K562 (cell line): ENCODE measurements around the gene CAPN12. TPM values are rescaled to one million over a fixed set of nuclear protein-coding genes. Genes with fewer than 3 reads are reported as not detected.

Experiments used
- BCOR ChIP-seq: fragments of 450-650 bp; IDR thresholded peaks from 2 replicates; pipeline ENCODE4 v1.6.1; 2016
- CLOCK ChIP-seq: fragments of 250-450 bp; sonication (Bioruptor Pico); IDR thresholded peaks from 2 replicates; pipeline ENCODE4 v1.4.0; 2020; ENCODE audit warnings: mild to moderate bottlenecking, moderate library complexity, borderline replicate concordance
- CUX1 ChIP-seq: fragments of 200-800 bp; sonication (Bioruptor generic); IDR thresholded peaks from 2 replicates; pipeline ENCODE4 v1.6.1; 2016; ENCODE audit warnings: missing genetic modification characterization, missing compliant biosample characterization
- DEAF1 ChIP-seq: fragments of 450-650 bp; formaldehyde crosslinking; IDR thresholded peaks from 2 replicates; pipeline ENCODE4 v1.4.0; 2020; ENCODE audit warnings: mild to moderate bottlenecking, moderate library complexity
- ILK ChIP-seq: fragments of 450-650 bp; IDR thresholded peaks from 2 replicates; pipeline ENCODE4 v1.6.1; 2016; ENCODE audit warnings: missing genetic modification characterization, low read depth, mild to moderate bottlenecking, missing compliant biosample characterization, moderate library complexity, borderline replicate concordance
- MED1 ChIP-seq: sonication (generic); formaldehyde crosslinking; IDR thresholded peaks from 2 replicates; pipeline ENCODE4 v1.8.1; 2023; ENCODE audit warnings: missing genetic modification reagents, borderline replicate concordance
- OTX1 ChIP-seq: fragments of 450-650 bp; formaldehyde crosslinking; IDR thresholded peaks from 2 replicates; pipeline ENCODE4 v1.4.0; 2022; ENCODE audit warnings: mild to moderate bottlenecking
- POLR2A ChIP-seq: fragments of 450-650 bp; conservative IDR thresholded peaks from 2 replicates; pipeline ENCODE4 v1.6.1; 2016
- PRPF4 ChIP-seq: fragments of 200-400 bp; formaldehyde crosslinking; IDR thresholded peaks from one replicate; pipeline ENCODE4 v1.6.1; 2017; ENCODE audit warnings: low read length, low read depth, mild to moderate bottlenecking; ENCODE audit not compliant: insufficient read depth, poor library complexity, severe bottlenecking
- RBM39 ChIP-seq: fragments of 200-400 bp; formaldehyde crosslinking; optimal IDR thresholded peaks from 2 replicates; pipeline ENCODE3; 2018; ENCODE audit warnings: low read depth, low read length
- RHOXF2B ChIP-seq: fragments of 250-450 bp; sonication (Bioruptor Pico); conservative IDR thresholded peaks from 2 replicates; pipeline ENCODE4 v1.5.1; 2021
- SLC30A9 ChIP-seq: fragments of 250-450 bp; sonication (Bioruptor Pico); IDR thresholded peaks from 2 replicates; pipeline ENCODE4 v1.8.0; 2022; ENCODE audit warnings: mild to moderate bottlenecking, moderate library complexity
- ZNF23 ChIP-seq: fragments of 250-450 bp; sonication (Bioruptor Pico); IDR thresholded peaks from 2 replicates; pipeline ENCODE4 v1.4.0; 2020; ENCODE audit warnings: mild to moderate bottlenecking
- ZNF592 ChIP-seq: fragments of 450-650 bp; IDR thresholded peaks from 2 replicates; pipeline ENCODE4 v1.6.1; 2017; ENCODE audit warnings: antibody characterized with exemption, mild to moderate bottlenecking
- polyA plus RNA-seq, 8 experiments: library from polyadenylated mRNA; depleted of rRNA in 4 of 8; stranded (reverse) in 5 of 8; unstranded in 3 of 8; fragments of >200 nt; fragmentation: Nextera tagmentation in 2 of 8; fragmentation: Illumina TruSeq in 1 of 8; extraction: Ambion mirVana in 2 of 8; extraction: Trizol in 1 of 8; gene quantifications; 2 replicates each; pipeline versions ENCODE4 v1.2.1 to v1.2.3, GENCODE V29; 2011 to 2014; ENCODE audit warnings: inconsistent platforms in 1 of 8, missing spikeins in 1 of 8
- total RNA-seq, 7 experiments: library from RNA; depleted of rRNA in 6 of 7; stranded (reverse); fragments of >200 nt in 6 of 7; fragmentation: Illumina TruSeq in 2 of 7; extraction: Trizol in 2 of 7; gene quantifications; 2 replicates each; pipeline versions ENCODE4 v1.2.1 to v1.2.3, GENCODE V29; 2011 to 2021; ENCODE audit warnings: low replicate concordance in 1 of 7

The CAPN12 gene
- total and polyA plus RNA-seq, 9 of the 15 experiments (the other 6 are each of a cell fraction or from before 2014, with no cell fraction given) = 0.83 to 7.0 (median 1.6) TPM

GRCh38 chr19:38729653-38730469, 14.4 kb downstream of the CAPN12 start (continued):
- no peak; the same call in 1 of the 2 replicates for TF ChIP-seq ZNF592
- no peak for TF ChIP-seq POLR2A
- TF ChIP-seq DEAF1 = peak; percentile 44; the same call in 1 of the 2 replicates
- no peak for TF ChIP-seq CLOCK (CRISPR knock-in tag)
- TF ChIP-seq OTX1 (CRISPR knock-in tag) = no peak
- TF ChIP-seq ZNF23 (CRISPR knock-in tag) = no peak
- no peak for TF ChIP-seq SLC30A9 (CRISPR knock-in tag)
- no peak for TF ChIP-seq ILK (tag)
- no peak for TF ChIP-seq RHOXF2B (CRISPR knock-in tag)
- TF ChIP-seq MED1 = no peak
- no peak for TF ChIP-seq CUX1 (CRISPR knock-in tag)
- no peak for TF ChIP-seq BCOR
- TF ChIP-seq RBM39 = no peak
- no peak for TF ChIP-seq PRPF4
